ENCODE results near the gene FAM234A. TPM values are rescaled to one million over a fixed set of nuclear protein-coding genes. Genes with fewer than 3 reads are reported as not detected.

FAM234A gene
- total RNA-seq, 2 experiments from 2014 or later: 10.9 to 26.8 TPM

GRCh38 chr16:284204-285120 lies 49.8 kb downstream of the FAM234A start:
- BruUV-seq (replicated peaks): no TSS peak
- ChIA-PET POLR2A (no interaction called here), CTCF (ENCODE audit: unreplicated experiment) (no interaction called here)

GRCh38 chr16:285146-286055 lies 50.8 kb downstream of the FAM234A start:
- no peak overlapping the region for H2AFZ ChIP-seq (ENCODE audit: low read length)
- ChIA-PET POLR2A (no interaction called here), CTCF (ENCODE audit: unreplicated experiment) (no interaction called here)
- no peak overlapping the region for H3K4me3 ChIP-seq (ENCODE audit: low read depth, low read length, poor library complexity, severe bottlenecking)
- H3K79me2 ChIP-seq (ENCODE audit: insufficient read depth, low read depth, low read length): no peaks in the 10 kb centered on the region
- H3K4me1 ChIP-seq (ENCODE audit: insufficient read depth, low read length, poor library complexity, severe bottlenecking): no peaks in the 10 kb centered on the region
- no peak overlapping the region for H3K4me2 ChIP-seq (ENCODE audit: low read length)
- H4K20me1 ChIP-seq (ENCODE audit: insufficient read depth, low read length): no peaks in the 10 kb centered on the region
- H3K36me3 ChIP-seq (ENCODE audit: insufficient read depth, low read length): no peaks in the 10 kb centered on the region; the same call in 1 of the 2 replicates
- DNase-seq (ENCODE audit: low spot score): no peak
- no peak for TF ChIP-seq CTCF (conservative IDR thresholded peaks at IDR 0.05; ENCODE audit: low read length)
- BruUV-seq (replicated peaks): no TSS peak
- no peaks in the 10 kb centered on the region for H3K9me2 ChIP-seq (ENCODE audit: insufficient read depth, low read length)
- H3K27ac ChIP-seq (ENCODE audit: low read depth, low read length, poor library complexity, severe bottlenecking): no peak overlapping the region
- intact Hi-C loops (cut with micrococcal nuclease; ENCODE audit: unreplicated experiment): no loop called here
- no peaks in the 10 kb centered on the region for H3K9me3 ChIP-seq (ENCODE audit: low read length)

More at GRCh38 chr16:284204-285120, 49.8 kb downstream of the FAM234A start:
- no peaks in the 10 kb centered on the region for H3K79me2 ChIP-seq (ENCODE audit: insufficient read depth, low read depth, low read length)
- intact Hi-C loops (cut with micrococcal nuclease; ENCODE audit: unreplicated experiment): no loop called here
- H2AFZ ChIP-seq (ENCODE audit: low read length): no peak overlapping the region
- no peak for DNase-seq (ENCODE audit: low spot score)
- no peak overlapping the region for H3K4me2 ChIP-seq (ENCODE audit: low read length)
- no peaks in the 10 kb centered on the region; the same call in 1 of the 2 replicates for H3K36me3 ChIP-seq (ENCODE audit: insufficient read depth, low read length)
- no peaks in the 10 kb centered on the region for H3K9me2 ChIP-seq (ENCODE audit: insufficient read depth, low read length)
- H3K4me3 ChIP-seq (ENCODE audit: low read depth, low read length, poor library complexity, severe bottlenecking): no peak overlapping the region
- no peak for TF ChIP-seq EZH2phosphoT487 (IDR thresholded peaks at IDR 0.05; ENCODE audit: borderline replicate concordance, low read depth, low read length)
- TF ChIP-seq CTCF (conservative IDR thresholded peaks at IDR 0.05; ENCODE audit: low read length): no peak
- H3K4me1 ChIP-seq (ENCODE audit: insufficient read depth, low read length, poor library complexity, severe bottlenecking): no peaks in the 10 kb centered on the region
- H3K27ac ChIP-seq (ENCODE audit: low read depth, low read length, poor library complexity, severe bottlenecking): no peak overlapping the region
- no peaks in the 10 kb centered on the region for H4K20me1 ChIP-seq (ENCODE audit: insufficient read depth, low read length)
- no peaks in the 10 kb centered on the region for H3K9me3 ChIP-seq (ENCODE audit: low read length)
